Trophoblast cell (in vitro differentiated cells and primary cell): ENCODE measurements around the gene ETS2.
"Not testable (repeated sequence)": the region's sequence is repeated elsewhere in the genome, so short reads cannot be mapped to it uniquely, and the experiment has no call there.

Experiments
- DNase-seq, 2 donors: peaks; one replicate each; pipeline ENCODE4 v3.0.0-alpha.2; 2016
- H2AFZ ChIP-seq: 2 replicates; pipeline ENCODE4 v1.6.1; 2013; ENCODE audit warnings: low read length, moderate library complexity, mild to moderate bottlenecking; ENCODE audit not compliant: insufficient read depth, poor library complexity
- H2AK5ac ChIP-seq: 2 replicates; pipeline ENCODE4 v1.6.1; 2013; ENCODE audit warnings: mild to moderate bottlenecking, low read length
- H2BK120ac ChIP-seq: 2 replicates; pipeline ENCODE4 v1.6.1; 2013; ENCODE audit warnings: low read length, mild to moderate bottlenecking, moderate library complexity; ENCODE audit not compliant: insufficient read depth, poor library complexity
- H2BK12ac ChIP-seq: 2 replicates; pipeline ENCODE4 v1.6.1; 2013; ENCODE audit warnings: mild to moderate bottlenecking, low read length, moderate library complexity
- H2BK5ac ChIP-seq: 2 replicates; pipeline ENCODE4 v1.6.1; 2013; ENCODE audit warnings: low read length, low read depth, moderate library complexity, mild to moderate bottlenecking; ENCODE audit not compliant: poor library complexity
- H3K14ac ChIP-seq: 2 replicates; pipeline ENCODE4 v1.6.1; 2013; ENCODE audit warnings: mild to moderate bottlenecking, low read length
- H3K18ac ChIP-seq: 2 replicates; pipeline ENCODE4 v1.6.1; 2013; ENCODE audit warnings: mild to moderate bottlenecking, low read length
- H3K23ac ChIP-seq: 2 replicates; pipeline ENCODE4 v1.6.1; 2013; ENCODE audit warnings: low read length
- H3K27ac ChIP-seq: 2 replicates; pipeline ENCODE4 v1.5.1; 2013; ENCODE audit warnings: low read depth, mild to moderate bottlenecking, inconsistent platforms, low read length, moderate library complexity
- H3K27me3 ChIP-seq: 2 replicates; pipeline ENCODE4 v1.6.1; 2013; ENCODE audit warnings: inconsistent platforms, mild to moderate bottlenecking, low read length, moderate library complexity; ENCODE audit not compliant: insufficient read depth
- H3K36me3 ChIP-seq, 2 experiments: 1 replicate in 1 of 2; 2 replicates in 1 of 2; pipeline ENCODE4 v1.6.1; 2013; ENCODE audit warnings: low read length in 2 of 2, mild to moderate bottlenecking in 2 of 2, moderate library complexity in 1 of 2; ENCODE audit not compliant: insufficient read depth in 2 of 2, control insufficient read depth in 1 of 2
- H3K4ac ChIP-seq: 2 replicates; pipeline ENCODE4 v1.6.1; 2013; ENCODE audit warnings: low read depth, mild to moderate bottlenecking, low read length, moderate library complexity
- H3K4me1 ChIP-seq, 2 experiments: 1 replicate in 1 of 2; 2 replicates in 1 of 2; pipeline ENCODE4 v1.6.1; 2013; ENCODE audit warnings: low read length in 2 of 2, mild to moderate bottlenecking in 2 of 2, moderate library complexity in 1 of 2; ENCODE audit not compliant: insufficient read depth in 2 of 2, control insufficient read depth in 1 of 2
- H3K4me2 ChIP-seq: 2 replicates; pipeline ENCODE4 v1.6.1; 2013; ENCODE audit warnings: inconsistent platforms, mild to moderate bottlenecking, low read length, moderate library complexity
- H3K4me3 ChIP-seq: 2 replicates; pipeline ENCODE4 v1.5.1; 2013; ENCODE audit warnings: mild to moderate bottlenecking, low read depth, low read length, inconsistent platforms
- H3K79me1 ChIP-seq: one replicate; pipeline ENCODE4 v1.6.1; 2013; ENCODE audit warnings: low read length
- H3K79me2 ChIP-seq: 2 replicates; pipeline ENCODE4 v1.6.1; 2013; ENCODE audit warnings: low read length, mild to moderate bottlenecking; ENCODE audit not compliant: control insufficient read depth, insufficient read depth, poor library complexity
- H3K9ac ChIP-seq: 2 replicates; pipeline ENCODE4 v1.6.1; 2013; ENCODE audit warnings: mild to moderate bottlenecking, low read length
- H3K9me3 ChIP-seq: 2 replicates; pipeline ENCODE4 v1.6.1; 2013; ENCODE audit warnings: low read depth, mild to moderate bottlenecking, control low read depth, inconsistent platforms, low read length; ENCODE audit not compliant: insufficient read depth
- H4K12ac ChIP-seq: 2 replicates; pipeline ENCODE4 v1.6.1; 2013; ENCODE audit warnings: low read depth, mild to moderate bottlenecking, low read length, moderate library complexity
- H4K8ac ChIP-seq: 2 replicates; pipeline ENCODE4 v1.6.1; 2013; ENCODE audit warnings: low read depth, mild to moderate bottlenecking, low read length, moderate library complexity
- H4K91ac ChIP-seq: one replicate; pipeline ENCODE4 v1.6.1; 2013; ENCODE audit warnings: low read depth, mild to moderate bottlenecking, low read length, moderate library complexity
- WGBS: extraction: QIAGEN DNeasy Blood & Tissue Kit; methylation state at CpG from one replicate; pipeline ENCODE4 v1.1.7; 2013; ENCODE audit warnings: missing lambda C conversion rate; ENCODE audit not compliant: insufficient read length, insufficient coverage; ENCODE audit errors: extremely low coverage; 5-methylcytosine and 5-hydroxymethylcytosine counted together

Gene ETS2

DNA sequence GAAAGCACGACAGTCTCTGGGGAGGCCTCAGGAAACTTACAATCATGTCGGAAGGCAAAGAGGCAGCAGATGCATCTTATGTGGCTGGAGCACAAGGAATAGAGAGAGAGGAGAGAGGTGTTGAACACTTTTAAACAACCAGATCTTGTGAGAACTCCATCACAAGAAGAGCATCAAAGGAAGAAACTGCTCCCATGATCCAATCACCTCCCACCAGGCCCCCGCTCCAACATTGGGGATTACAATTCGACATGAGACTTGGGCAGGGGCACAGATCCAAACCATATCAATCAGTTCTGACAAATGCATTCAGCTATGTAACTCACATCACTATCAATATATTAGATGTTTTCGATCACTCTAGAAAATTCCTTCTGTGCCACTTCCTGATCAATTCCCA lies 37.6 kb downstream of the ETS2 start:
- Histone ChIP-seq H3K36me3 (no peaks in the 10 kb centered on the region), H3K23ac (no peak overlapping the region), H3K4me1 (peaks cover 0 to 2% of the 10 kb centered on the region in 2 experiments), H3K27me3 (no peaks in the 10 kb centered on the region), H3K18ac (no peak overlapping the region), H3K4me2 (no peak overlapping the region), H3K9me3 (peaks cover 4% of the 10 kb centered on the region), H4K8ac (no peak overlapping the region), H3K4ac (no peak overlapping the region), H3K79me1 (no peaks in the 10 kb centered on the region), H3K27ac (no peak overlapping the region), H2AFZ (no peak overlapping the region), H4K12ac (no peak overlapping the region), H2AK5ac (no peak overlapping the region), H3K9ac (no peak overlapping the region), H3K14ac (no peak overlapping the region), H2BK120ac (no peak overlapping the region), H4K91ac (no peak overlapping the region), H2BK5ac (no peak overlapping the region), H3K4me3 (no peak overlapping the region), H2BK12ac (no peak overlapping the region), H3K79me2 (no peaks in the 10 kb centered on the region)
- WGBS: no CpG with 5 or more reads among the region's 5 CpGs
- no peak for DNase-seq

- Histone ChIP-seq H3K27ac (no peak overlapping the region), H3K4me3 (no peak overlapping the region), H3K4me2 (no peak overlapping the region), H3K79me2 (no peaks in the 10 kb centered on the region), H3K79me1 (no peaks in the 10 kb centered on the region), H2BK5ac (no peak overlapping the region), H4K8ac (no peak overlapping the region), H4K91ac (no peak overlapping the region), H3K18ac (no peak overlapping the region), H2BK120ac (no peak overlapping the region), H2BK12ac (no peak overlapping the region), H4K12ac (no peak overlapping the region), H3K36me3 (no peaks in the 10 kb centered on the region), H3K23ac (no peak overlapping the region), H3K9me3 (no peaks in the 10 kb centered on the region), H3K4ac (no peak overlapping the region), H2AFZ (no peak overlapping the region), H3K14ac (no peak overlapping the region), H3K9ac (no peak overlapping the region), H3K4me1 (peaks cover 0 to 2% of the 10 kb centered on the region in 2 experiments), H2AK5ac (no peak overlapping the region), H3K27me3 (no peaks in the 10 kb centered on the region)
- no CpG with 5 or more reads among the region's 4 CpGs for WGBS
- DNase-seq: peak in 1 of 2 donors; percentile 58
These were observed 38.2 kb downstream of the ETS2 start for GRCh38 chr21:38843806-38844503.

DNA sequence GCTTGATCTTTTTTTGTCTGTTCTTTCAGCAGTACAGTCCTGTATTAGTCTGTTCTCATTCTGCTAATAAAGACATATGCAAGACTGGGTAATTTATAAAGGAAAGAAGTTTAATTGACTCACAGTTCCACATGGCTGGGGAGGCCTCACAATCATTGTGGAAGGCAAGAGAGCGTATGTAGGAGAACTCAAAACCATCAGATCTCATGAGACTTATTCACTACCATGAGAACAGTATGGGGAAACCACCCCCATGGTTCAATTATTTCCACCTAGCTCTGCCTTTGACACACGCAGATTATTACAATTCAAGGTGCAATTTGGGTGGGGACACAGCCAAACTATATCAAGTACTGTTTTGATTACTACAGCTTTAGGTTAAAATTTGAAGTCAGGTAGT lies 39.6 kb downstream of the ETS2 start:
- not testable (repeated sequence) for H4K91ac ChIP-seq, H3K18ac ChIP-seq, H3K79me1 ChIP-seq, H3K23ac ChIP-seq, H4K12ac ChIP-seq, H3K4me2 ChIP-seq, H3K4ac ChIP-seq, H2BK12ac ChIP-seq, H3K4me3 ChIP-seq, H2BK120ac ChIP-seq, H3K79me2 ChIP-seq, H3K4me1 ChIP-seq, H2AFZ ChIP-seq, H3K9ac ChIP-seq, H2BK5ac ChIP-seq, H3K27ac ChIP-seq, H3K9me3 ChIP-seq, H4K8ac ChIP-seq, H2AK5ac ChIP-seq, H3K27me3 ChIP-seq, DNase-seq, H3K14ac ChIP-seq, H3K36me3 ChIP-seq
- WGBS: no CpG with 5 or more reads among the region's 2 CpGs

DNA sequence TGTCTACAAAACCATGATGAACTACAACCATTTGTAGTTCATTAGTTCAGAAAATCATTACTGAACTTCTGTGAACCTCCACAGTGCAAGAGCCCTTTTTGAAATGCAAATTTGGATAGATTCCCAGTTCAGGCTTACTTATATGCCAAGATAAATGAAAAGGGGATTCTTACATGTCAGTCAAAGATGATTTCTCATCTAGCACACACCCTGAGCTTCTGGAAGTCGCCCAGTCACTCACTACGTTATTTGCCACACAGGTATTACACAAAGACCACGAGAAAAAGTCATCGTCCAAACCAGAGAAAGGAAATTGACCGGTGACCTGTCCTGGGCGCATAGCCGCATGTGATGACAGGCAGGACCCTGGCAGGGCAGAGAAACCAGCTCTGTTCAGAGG lies 41.8 kb downstream of the ETS2 start:
- no peaks in the 10 kb centered on the region for H3K79me1 ChIP-seq
- H4K91ac ChIP-seq: no peak overlapping the region
- H3K4me2 ChIP-seq: no peak overlapping the region
- H3K18ac ChIP-seq: no peak overlapping the region
- no peak overlapping the region for H3K14ac ChIP-seq
- H4K12ac ChIP-seq: no peak overlapping the region
- H2BK5ac ChIP-seq: no peak overlapping the region
- no peak overlapping the region for H3K23ac ChIP-seq
- no peak for DNase-seq
- peaks cover 0 to 2% of the 10 kb centered on the region in 2 experiments for H3K4me1 ChIP-seq
- no peak overlapping the region for H3K9ac ChIP-seq
- no peak overlapping the region for H3K27ac ChIP-seq
- no peak overlapping the region for H2BK120ac ChIP-seq
- H2AK5ac ChIP-seq: no peak overlapping the region
- no peaks in the 10 kb centered on the region for H3K27me3 ChIP-seq
- H3K36me3 ChIP-seq: no peaks in the 10 kb centered on the region
- peaks cover 3% of the 10 kb centered on the region for H3K9me3 ChIP-seq
- no peak overlapping the region for H3K4ac ChIP-seq
- no CpG with 5 or more reads among the region's 7 CpGs for WGBS
- H2AFZ ChIP-seq: no peak overlapping the region
- H2BK12ac ChIP-seq: peak overlapping the region; percentile 24
- no peaks in the 10 kb centered on the region for H3K79me2 ChIP-seq
- H4K8ac ChIP-seq: no peak overlapping the region
- H3K4me3 ChIP-seq: no peak overlapping the region
